Jurkat, Clone E6-1 (cell line): ENCODE results near the gene DPYSL5.
"Not testable (repeated sequence)": the region's sequence is repeated elsewhere in the genome, so short reads cannot be mapped to it uniquely, and the experiment has no call there.

Experiments
- DNase-seq: peaks from one replicate; pipeline ENCODE4 v3.0.0-alpha.2; 2011; ENCODE audit warnings: low read depth, low spot score
- H3K4me3 ChIP-seq: 2 replicates; pipeline ENCODE4 v1.5.1; 2011; ENCODE audit warnings: mild to moderate bottlenecking, low read length, control low read depth, moderate library complexity

The DPYSL5 gene

DNA sequence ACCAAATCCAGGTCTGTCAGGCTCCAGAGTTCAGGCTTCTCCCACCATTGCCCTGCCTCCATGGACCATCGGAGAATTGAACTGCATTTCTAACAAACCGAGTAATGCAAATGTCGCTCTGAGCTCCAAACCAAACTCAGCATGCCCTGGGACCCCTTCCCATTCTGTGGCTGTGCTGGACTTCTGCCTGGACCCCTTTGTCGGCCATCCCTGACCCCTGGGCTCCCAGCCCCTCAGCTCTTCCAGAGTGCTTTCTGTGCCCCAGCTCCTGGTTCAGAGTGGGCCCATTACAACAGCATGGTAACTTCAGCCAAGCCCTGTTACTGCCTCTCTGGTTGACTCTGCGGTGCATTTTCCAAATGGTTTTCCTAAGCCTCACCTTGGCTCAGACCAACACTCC, 67.4 kb downstream of the DPYSL5 start:
- no peak for DNase-seq
- H3K4me3 ChIP-seq = no peak overlapping the region

DNA sequence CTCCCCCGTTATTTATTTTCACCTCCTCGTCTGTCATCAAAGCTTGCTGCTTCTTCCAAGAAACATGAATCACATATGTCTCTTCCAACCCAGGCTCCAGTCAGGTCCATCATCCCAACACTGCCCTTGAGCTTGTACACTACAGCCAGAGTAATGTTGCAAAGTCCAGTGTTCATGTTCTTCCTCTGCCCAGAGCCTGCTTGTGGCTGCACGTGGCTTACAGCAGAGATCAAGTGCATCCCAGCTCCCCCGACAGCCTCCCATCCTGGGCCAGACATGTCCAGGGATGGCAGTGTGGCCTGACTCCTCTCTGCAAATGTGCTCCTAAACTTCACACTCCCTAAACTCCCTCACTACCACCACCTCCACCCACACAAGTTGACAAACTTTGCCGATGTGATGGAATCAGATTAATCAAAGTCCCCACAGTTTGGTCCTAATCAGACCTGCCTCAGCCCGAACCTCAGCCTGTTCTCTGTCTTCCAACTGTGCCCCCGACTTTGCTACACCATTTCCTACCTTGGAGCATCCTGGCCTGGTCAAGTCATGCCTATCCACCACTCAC, 68.3 kb downstream of the DPYSL5 start:
- no peak overlapping the region for H3K4me3 ChIP-seq
- no peak for DNase-seq

DNA sequence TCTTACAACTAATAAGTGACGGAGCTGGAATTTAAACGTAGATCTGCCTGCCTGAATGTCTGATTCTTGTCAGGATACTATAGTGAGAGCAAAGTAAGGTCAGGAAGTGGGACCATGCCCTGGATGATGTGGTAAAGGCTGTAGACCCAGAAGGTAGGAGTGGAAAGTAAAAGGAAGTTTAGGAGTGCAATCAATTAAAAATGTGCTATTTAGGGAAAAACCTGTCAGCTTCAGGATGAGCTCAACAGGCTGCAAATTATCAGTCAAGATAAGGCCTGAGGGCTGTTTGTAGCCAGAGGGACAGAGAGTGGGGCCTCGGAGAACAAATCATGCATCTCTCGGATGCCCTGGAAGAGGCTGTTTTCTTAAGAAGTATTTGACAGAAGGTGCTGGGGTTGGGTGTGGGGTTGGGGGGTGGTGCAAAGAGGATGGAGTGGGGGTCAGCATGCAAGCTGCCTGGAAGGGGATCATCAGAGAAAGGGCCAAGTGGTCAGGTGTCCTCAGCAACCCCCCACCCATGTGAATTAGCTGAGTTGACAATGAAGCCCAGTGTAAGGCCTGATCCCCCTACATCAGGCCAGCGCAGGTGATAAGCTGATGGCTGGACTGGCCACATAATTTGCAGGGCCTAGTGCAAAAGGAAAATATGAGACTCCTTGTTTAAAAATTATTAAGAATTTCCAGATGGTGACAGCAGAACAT, 69.4 kb downstream of the DPYSL5 start:
- no peak overlapping the region for H3K4me3 ChIP-seq
- DNase-seq = no peak

DNA sequence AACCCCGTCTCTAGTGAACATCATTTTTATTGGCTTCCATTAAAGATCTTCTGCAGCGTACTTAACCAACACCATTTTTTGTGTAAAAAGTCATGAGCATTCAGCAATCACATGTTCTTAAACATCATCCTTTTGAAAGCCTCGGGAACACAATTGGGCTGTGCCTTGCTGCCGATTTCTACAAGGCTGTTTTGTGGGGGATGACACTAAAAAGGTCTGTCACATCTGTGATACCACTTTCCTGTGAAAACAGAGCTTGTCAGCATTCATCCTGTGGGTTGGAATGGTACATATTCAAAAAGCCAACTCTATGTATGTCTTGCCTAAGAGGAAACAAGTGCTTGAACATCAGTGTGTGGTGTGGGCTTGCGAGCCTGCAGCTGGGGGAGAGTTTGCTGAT, 73.4 kb downstream of the DPYSL5 start:
- no peak overlapping the region for H3K4me3 ChIP-seq
- DNase-seq = no peak

DNA sequence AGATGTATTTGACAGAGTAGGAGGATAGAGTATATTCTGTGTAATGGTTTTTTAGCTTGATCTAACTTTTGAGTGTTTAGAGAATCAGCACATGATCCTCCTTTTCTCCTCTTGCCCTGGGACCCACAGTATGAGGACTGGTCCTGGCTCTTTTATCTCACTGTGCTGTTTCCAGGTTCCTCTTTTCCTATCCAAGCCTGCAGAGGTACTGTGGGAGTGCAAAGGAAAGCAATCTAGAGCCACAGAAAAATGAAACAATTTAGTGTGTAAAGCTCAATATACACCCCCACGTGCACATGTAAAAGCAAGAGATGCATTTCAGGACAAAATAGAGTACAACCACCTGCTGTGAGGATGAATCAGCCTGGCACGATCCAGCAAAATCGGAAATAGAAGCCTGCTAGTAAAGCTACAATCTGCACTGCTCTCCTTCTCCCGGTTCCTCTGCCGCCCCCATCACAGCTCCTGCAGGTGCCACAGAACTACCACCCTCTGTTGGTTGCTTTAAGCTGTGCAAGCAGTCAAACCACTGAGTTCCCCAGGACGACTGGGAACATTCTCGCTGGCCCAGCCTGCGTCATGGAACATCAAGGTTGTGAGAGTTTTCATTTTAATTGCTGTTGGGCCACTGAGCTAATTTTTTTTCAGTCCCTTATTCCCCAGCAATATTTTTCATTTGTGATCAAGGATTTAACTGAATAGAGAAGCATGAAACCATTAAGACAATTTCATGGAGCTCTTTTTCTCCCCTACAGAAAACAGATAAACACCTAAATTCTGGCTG, 74.7 kb downstream of the DPYSL5 start:
- peak; percentile 44 for DNase-seq
- H3K4me3 ChIP-seq = no peak overlapping the region

DNA sequence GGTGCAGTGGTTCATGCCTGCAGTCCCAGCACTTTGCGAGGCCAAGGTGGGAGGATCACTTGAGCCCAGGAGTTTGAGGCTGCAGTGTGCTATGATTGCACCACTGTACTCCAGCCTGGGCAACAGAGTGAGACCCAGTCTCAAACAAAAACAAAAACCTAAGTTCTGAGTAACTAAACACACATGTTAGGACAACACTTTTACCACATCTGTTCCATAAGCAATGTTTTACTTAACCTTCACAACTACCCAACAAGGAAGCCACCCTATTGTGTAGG, 75.2 kb downstream of the DPYSL5 start:
- not testable (repeated sequence) for DNase-seq, H3K4me3 ChIP-seq

DNA sequence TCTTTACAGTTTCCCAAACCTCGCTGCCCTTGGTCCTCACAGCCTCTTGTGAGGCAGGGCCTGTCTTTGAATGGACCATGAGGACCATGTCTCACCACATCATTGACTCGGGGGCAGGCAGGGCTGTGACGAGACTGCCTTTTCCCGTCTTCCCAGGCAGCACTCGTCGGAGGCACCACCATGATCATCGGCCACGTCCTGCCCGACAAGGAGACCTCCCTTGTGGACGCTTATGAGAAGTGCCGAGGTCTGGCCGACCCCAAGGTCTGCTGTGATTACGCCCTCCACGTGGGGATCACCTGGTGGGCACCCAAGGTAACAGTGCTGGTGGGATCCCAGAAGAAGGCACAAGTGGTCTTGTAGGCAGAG, 76.8 kb downstream of the DPYSL5 start:
- DNase-seq = no peak
- no peak overlapping the region for H3K4me3 ChIP-seq

DNA sequence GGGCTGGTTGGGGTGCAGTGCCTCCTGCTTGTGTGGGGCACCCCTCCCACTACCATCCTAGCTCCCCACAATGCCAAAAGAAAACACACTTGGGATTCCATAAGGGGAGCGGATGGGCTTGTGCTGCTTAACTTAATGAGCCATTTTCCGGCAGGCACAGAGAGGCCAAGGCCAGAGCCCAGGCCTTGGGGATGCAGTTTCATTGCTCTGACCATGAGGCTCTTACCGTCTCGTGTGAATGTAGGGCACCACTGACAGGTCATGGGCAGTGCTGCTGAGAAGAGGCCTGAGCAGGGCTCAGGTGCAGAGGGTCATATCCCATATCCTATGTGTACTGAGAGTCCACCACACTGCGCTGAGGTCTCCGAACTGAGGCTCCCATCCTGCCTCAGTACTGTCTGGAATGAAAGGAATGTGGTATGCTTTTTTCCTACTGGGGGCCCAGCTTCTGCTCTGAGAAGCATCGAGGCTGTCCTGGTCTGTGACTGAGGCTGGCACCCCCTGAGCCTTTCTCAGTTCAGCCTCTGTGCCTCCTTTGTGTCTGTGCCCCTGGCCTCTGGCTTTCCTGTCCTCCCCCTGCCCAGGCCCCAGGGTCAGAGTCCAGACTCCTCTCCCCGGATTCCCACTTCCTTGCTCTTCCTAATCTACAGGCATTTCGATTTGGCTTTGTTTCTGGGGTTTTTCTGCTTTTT, 77.3 kb downstream of the DPYSL5 start:
- H3K4me3 ChIP-seq = no peak overlapping the region
- no peak for DNase-seq

DNA sequence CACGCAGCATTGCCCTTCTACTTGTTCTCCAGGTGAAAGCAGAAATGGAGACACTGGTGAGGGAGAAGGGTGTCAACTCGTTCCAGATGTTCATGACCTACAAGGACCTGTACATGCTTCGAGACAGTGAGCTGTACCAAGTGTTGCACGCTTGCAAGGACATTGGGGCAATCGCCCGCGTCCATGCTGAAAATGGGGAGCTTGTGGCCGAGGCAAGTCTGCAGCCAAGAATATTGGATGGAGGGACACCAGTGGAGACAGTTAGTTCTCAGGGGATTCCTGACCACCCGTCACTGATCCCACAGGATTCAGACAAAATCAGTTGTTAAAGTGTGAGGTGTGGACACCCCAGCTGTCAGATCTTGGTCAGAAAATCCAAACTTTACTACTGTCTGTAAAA, 79.3 kb downstream of the DPYSL5 start:
- DNase-seq = no peak
- no peak overlapping the region for H3K4me3 ChIP-seq

DNA sequence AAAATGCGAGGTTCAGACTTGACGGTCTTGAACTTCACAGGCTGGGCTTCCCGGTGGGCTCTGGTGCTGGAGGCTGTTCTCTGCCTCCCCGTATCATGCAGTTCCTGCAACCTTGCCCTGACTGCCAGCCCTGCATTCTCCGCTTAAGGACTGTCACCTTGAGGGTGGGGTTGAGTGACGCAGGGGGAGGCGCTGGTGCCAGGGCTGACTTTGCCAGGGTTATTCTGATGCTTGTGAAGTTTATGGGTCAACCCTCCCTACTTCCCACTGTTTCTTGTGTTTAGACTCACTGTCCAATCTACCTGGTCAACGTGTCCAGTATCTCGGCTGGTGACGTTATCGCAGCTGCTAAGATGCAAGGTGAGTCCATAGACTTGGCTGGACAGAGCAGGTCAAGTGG, 85.0 kb downstream of the DPYSL5 start:
- no peak for DNase-seq
- H3K4me3 ChIP-seq = no peak overlapping the region

DNA sequence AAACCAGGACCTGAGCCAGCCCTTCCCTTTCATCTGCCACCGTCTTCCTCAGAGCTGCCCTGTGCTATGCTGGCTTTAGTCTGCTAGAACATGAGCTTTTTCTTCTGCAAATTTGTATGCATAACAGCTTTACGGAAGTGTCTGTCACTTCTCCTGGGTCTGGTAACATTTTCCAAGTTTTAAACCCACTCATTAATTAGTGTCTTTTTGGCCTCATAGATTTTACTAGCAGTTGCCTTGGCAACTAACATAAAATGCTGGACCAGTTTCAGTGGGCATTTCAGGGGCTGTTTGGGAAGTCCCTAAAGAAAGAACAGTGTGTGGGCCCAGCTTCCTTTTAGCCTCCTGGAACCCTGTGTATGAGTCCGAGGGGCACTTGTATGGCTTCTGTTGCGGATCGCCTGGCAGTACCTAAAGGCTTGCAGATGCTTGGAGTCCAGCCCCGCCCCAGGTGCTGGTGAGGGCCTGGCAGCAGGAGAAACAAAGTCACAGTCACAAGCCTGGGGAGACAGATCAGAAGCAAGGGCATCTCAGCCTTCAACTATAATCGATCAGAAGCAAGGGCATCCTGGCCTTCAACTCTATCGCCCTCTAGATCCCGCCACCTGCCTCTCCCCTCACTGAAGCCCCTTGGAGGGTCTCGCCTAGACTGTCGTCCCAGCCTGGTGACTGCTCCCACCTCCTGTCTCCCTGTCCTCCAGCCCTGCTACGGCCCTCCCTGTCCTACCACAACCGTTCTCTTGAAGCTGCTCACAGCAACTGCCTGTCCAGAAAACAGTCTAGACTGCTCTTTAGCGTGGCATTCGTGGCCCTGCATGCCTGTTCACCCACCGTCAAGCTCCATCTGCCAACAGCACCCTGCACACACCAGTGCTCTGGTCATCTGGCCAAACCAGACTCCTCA, 85.8 kb downstream of the DPYSL5 start:
- DNase-seq = no peak

DNA sequence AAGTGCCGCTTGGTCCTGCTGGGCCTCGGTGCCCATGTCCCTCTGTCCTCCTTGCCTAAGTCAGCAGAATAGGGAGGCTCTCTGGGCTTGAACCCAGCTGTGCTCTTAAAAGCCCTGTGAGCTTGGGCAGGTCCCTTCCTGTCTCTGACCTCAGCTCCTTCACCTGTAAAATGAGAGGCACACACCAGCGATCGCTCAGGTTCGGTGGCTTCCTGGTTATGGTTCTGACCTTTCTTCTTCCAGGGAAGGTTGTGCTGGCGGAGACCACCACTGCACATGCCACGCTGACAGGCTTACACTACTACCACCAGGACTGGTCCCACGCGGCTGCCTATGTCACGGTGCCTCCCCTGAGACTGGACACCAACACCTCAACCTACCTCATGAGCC, 86.4 kb downstream of the DPYSL5 start:
- no peak overlapping the region for H3K4me3 ChIP-seq
- DNase-seq = no peak

More for the DNA sequence above, 85.8 kb downstream of the DPYSL5 start:
- no peak overlapping the region for H3K4me3 ChIP-seq

DNA sequence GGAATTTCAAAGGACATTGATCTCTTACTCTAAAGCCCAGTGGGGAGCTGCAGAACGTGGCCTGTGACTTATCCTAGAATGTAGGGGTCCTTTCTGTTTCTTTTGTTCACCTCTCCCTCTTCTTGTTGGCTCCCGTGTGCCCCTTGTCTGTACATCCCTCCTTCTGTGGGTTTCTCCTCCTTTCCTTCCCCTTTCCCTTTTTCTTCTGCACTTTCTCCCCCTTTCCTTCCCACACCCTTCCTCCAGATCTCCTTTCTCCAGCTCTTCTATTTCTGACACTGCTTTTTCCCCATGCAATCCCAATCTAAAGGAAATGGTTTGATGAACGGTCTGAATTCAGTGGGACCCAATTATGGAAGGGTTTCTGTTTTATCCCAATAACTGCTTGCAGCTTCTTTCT, 87.1 kb downstream of the DPYSL5 start:
- DNase-seq = no peak
- no peak overlapping the region for H3K4me3 ChIP-seq

DNA sequence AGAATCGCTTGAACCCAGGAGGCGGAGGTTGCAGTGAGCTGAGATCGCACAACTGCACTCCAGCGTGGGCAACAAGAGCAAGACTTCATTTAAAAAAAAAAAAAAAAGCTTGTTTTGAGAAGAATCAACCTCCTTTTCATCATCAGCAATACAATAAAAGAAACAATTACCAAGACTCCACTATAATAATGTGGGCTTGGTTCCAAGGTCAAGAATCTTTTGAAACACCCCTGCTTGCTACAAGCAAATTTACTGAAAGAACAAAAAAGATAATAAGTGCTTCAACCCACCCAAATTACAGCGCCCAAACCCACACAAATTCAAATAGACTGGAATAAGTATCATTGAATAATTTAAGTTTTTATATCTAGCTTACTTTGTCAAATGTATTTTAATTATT, 88.9 kb downstream of the DPYSL5 start:
- H3K4me3 ChIP-seq = no peak overlapping the region

DNA sequence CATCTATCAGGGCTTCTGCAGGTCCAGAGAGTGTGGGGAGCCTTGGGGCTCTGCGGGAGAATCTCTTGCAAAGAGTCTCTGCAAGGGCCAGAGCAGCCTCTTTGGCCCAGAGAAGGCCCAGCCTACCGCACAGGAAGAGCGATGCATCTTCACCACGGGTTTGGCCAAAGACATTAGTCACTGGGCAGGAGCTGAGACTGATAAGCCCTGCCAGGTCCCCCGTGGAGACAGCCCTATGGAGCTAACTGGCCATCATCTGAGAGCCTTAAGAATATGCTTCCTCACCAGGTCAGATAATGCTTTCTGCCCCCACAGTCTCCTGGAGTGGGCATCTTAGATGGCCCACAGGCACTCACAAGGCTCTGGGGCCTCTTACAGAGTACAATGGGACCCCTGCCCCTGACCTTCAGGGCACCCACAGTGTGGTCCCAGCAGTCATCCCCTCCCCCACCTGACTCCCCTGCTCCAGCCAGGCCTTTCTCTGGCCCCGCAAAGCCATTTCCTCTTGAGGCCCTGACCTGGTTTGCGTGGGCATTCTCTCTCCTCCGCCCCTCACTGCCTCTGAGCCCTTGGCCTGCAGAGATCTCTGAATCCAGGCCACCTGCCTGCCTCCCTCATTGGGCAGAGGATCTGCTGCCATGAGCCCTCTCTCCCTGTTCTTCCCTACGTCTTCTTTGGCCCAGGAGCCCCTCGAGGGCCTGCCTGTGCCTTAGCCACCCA, 90.6 kb downstream of the DPYSL5 start:
- H3K4me3 ChIP-seq = no peak overlapping the region
- no peak for DNase-seq

More for the DNA sequence above, 88.9 kb downstream of the DPYSL5 start:
- DNase-seq = no peak

DNA sequence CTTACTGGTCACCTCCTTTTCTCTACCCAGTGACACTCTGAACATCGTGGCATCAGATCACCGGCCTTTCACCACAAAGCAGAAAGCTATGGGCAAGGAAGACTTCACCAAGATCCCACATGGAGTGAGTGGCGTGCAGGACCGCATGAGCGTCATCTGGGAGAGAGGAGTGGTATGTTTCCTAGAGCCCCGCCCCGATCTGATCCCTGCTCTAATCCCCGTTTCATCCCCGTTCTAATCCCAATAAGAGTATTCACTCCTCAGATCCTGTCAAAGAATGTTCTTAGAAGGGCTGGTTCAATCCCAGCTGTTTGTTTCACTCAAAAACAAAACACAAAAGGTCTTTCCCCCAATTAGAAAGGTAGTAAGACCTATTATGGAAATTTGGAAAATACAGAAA, 92.1 kb downstream of the DPYSL5 start:
- no peak for DNase-seq
- H3K4me3 ChIP-seq = no peak overlapping the region

DNA sequence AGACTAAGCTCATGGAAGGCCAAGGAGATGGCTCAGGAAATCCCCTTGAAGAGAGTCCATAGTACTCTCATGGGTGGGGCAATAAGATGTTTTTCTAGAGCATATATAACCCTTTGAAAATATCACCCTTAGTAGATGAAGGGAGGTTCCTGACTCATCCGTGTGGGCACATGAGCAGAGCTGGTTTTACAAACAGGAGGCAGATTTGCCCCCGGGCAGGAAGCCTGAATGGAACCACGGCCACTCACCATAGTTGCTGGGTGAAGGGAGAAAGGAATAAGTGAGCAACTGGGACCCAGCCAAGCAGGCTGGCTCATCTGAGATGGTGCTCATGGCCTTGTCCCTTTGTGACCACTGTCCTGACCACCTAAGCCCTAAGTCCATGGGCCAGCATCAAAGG, 93.6 kb downstream of the DPYSL5 start:
- H3K4me3 ChIP-seq = no peak overlapping the region
- DNase-seq = no peak

DNA sequence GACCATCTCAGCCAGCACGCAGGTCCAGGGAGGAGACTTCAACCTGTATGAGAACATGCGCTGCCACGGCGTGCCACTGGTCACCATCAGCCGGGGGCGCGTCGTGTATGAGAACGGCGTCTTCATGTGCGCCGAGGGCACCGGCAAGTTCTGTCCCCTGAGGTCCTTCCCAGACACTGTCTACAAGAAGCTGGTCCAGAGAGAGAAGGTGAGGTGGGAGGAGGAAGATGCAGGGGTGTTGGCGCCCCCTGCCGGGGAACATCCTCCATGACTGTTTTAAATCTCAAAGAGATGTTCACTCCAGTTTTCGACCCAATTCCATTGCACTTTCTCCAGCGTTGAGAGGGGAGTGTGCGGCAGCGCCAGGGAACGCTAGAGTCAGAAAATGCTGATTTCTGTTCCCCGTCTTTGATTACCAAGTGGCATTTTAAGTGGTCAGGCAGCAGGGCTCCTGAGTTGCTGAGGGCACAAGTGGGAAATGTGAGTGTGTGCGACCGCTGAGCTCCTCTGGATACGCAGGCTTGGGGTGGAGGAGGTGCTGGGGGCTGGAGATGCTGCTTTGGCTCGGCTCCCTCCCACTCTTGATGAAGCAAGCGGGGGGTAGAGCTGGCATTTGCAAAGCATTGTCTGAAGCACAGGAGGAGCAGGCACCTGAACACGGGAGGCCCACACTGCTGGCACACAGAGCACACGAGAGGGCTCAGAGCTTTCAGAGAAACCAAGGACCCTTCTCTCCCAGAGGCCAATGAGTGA, 94.8 kb downstream of the DPYSL5 start:
- DNase-seq = peak; percentile 45
- H3K4me3 ChIP-seq = no peak overlapping the region
